Right atrium auricular region (tissue), 2 donors: ENCODE data around the gene IGLL1. TPM values are rescaled to one million over a fixed set of nuclear protein-coding genes. Genes with fewer than 3 reads are reported as not detected.

Source experiments
- DNase-seq: peaks from one replicate; pipeline ENCODE4 v3.0.0-alpha.2; 2019; ENCODE audit warnings: low spot score
- H3K27ac ChIP-seq, 2 donors: fragments of 200-600 bp; sonication (generic); 1 replicate in 1 of 2; 2 replicates in 1 of 2; pipeline ENCODE4 v1.5.1; 2016 to 2019
- H3K27me3 ChIP-seq, 2 donors: fragments of 200-600 bp; sonication (generic); one replicate each; pipeline versions ENCODE4 v1.5.1 to v1.6.0; 2017 to 2019
- H3K36me3 ChIP-seq: fragments of 200-600 bp; sonication (generic); one replicate; pipeline ENCODE4 v1.5.1; 2016
- H3K4me1 ChIP-seq, 2 donors: fragments of 200-600 bp; sonication (generic); one replicate each; pipeline versions ENCODE4 v1.5.1 to v1.6.0; 2017 to 2019
- H3K4me3 ChIP-seq, 2 donors: fragments of 200-600 bp; sonication (generic); 1 replicate in 1 of 2; 2 replicates in 1 of 2; pipeline ENCODE4 v1.5.1; 2017 to 2019; ENCODE audit warnings: mild to moderate bottlenecking in 1 of 2, moderate library complexity in 1 of 2
- H3K9me3 ChIP-seq, 2 donors: fragments of 200-600 bp; sonication (generic); one replicate each; pipeline ENCODE4 v1.5.1; 2019
- CTCF ChIP-seq, 2 donors: fragments of 200-600 bp; sonication (generic); IDR thresholded peaks; one replicate each; pipeline ENCODE4 v1.5.1; 2019; ENCODE audit warnings: antibody characterized with exemption in 2 of 2
- total RNA-seq, 2 donors: library from RNA; depleted of rRNA; stranded (reverse); fragments of >200 nt; gene quantifications; one replicate each; pipeline ENCODE4 v1.1.0, GENCODE V29; 2016

Gene IGLL1
- total RNA-seq, 2 donors from 2014 or later = not detected

GRCh38 chr22:23524226-23524625, 55.9 kb downstream of the IGLL1 start:
- Histone ChIP-seq H3K27me3 (no peaks in the 10 kb centered on the region), H3K36me3 (no peaks in the 10 kb centered on the region), H3K27ac (no peak overlapping the region), H3K4me1 (peaks cover 0 to 30% of the 10 kb centered on the region in 2 donors), H3K4me3 (no peak overlapping the region), H3K9me3 (no peaks in the 10 kb centered on the region)
- DNase-seq = no peak
- TF ChIP-seq CTCF (IDR thresholded peaks at IDR 0.05) = no peak

GRCh38 chr22:23523713-23524112, 56.4 kb downstream of the IGLL1 start:
- Histone ChIP-seq H3K9me3 (no peaks in the 10 kb centered on the region), H3K27me3 (no peaks in the 10 kb centered on the region), H3K27ac (peak overlapping the region in 1 of 2 donors; percentile 91), H3K4me3 (no peak overlapping the region), H3K36me3 (no peaks in the 10 kb centered on the region), H3K4me1 (peaks cover 0 to 30% of the 10 kb centered on the region in 2 donors)
- no peak for DNase-seq
- TF ChIP-seq CTCF (IDR thresholded peaks at IDR 0.05) = no peak

Other genes starting within 250 kb of the IGLL1 start
- gene DRICH1, start 52.0 kb upstream of the IGLL1 start, total RNA-seq = not detected
- gene RGL4, start 110.7 kb upstream of the IGLL1 start, total RNA-seq = not detected
- gene ZNF70, start 170.8 kb upstream of the IGLL1 start, total RNA-seq = 1 to 10 TPM; 3.2 to 5.0 TPM
- gene VPREB3, start 174.1 kb upstream of the IGLL1 start, total RNA-seq = not detected
- not detected for gene C22orf15, start 182.7 kb upstream of the IGLL1 start, total RNA-seq
- 100 to 1,000 TPM; 213 to 319 TPM for gene CHCHD10, start 187.7 kb upstream of the IGLL1 start, total RNA-seq
- 10 to 100 TPM in 1 of 2 donors, 1 to 10 TPM in 1; 2.2 to 12.3 TPM for gene MMP11, start 192.6 kb upstream of the IGLL1 start, total RNA-seq
- gene SMARCB1, start 206.7 kb upstream of the IGLL1 start, total RNA-seq = 10 to 100 TPM; 41.4 to 45.9 TPM